Right lobe of liver (tissue), 4 donors: ENCODE measurements around the gene MRPS34.

Experiments used
- CTCF ChIP-seq, 4 donors: fragments of 200-600 bp in 3 of 4; fragments of 450-650 bp in 1 of 4; IDR thresholded peaks; one replicate each; pipeline versions ENCODE4 v1.5.1 to v1.8.0; 2016 to 2022; ENCODE audit warnings: antibody characterized with exemption in 4 of 4, mild to moderate bottlenecking in 2 of 4
- POLR2A ChIP-seq: fragments of 450-650 bp; IDR thresholded peaks from one replicate; pipeline ENCODE4 v1.6.1; 2017; ENCODE audit warnings: antibody characterized with exemption, mild to moderate bottlenecking
- donor health status: DM: no; HTN: no; CAD: no.
- donor health status: DM: no; HTN: no; CAD: no.
- donor health status: DM: no; HTN: yes; CAD: no.

GRCh38 chr16:1800701-1801100, 27.8 kb upstream of the MRPS34 start:
- TF ChIP-seq CTCF (IDR thresholded peaks at IDR 0.05) (no peak), POLR2A (no peak)
